Esophagus muscularis mucosa (tissue), 4 donors: ENCODE data around the gene SPAG16. TPM values are rescaled to one million over a fixed set of nuclear protein-coding genes. Genes with fewer than 3 reads are reported as not detected.

Experiments used
- DNase-seq: peaks from one replicate; pipeline ENCODE4 v3.0.0-alpha.2; 2017; ENCODE audit errors: extremely low spot score
- H3K27ac ChIP-seq, 4 donors: fragments of 200-600 bp; sonication (generic); replicated peaks in 1 of 4; 1 replicate in 3 of 4; 2 replicates in 1 of 4; pipeline ENCODE4 v1.5.1; 2016 to 2019; ENCODE audit warnings: mild to moderate bottlenecking in 1 of 4
- H3K27me3 ChIP-seq, 4 donors: fragments of 200-600 bp; sonication (generic); one replicate each; pipeline versions ENCODE4 v1.5.1 to v1.6.0; 2016 to 2019
- H3K36me3 ChIP-seq, 4 donors: fragments of 200-600 bp; sonication (generic); one replicate each; pipeline ENCODE4 v1.5.1; 2016 to 2019
- H3K4me1 ChIP-seq, 4 donors: fragments of 200-600 bp; sonication (generic); one replicate each; pipeline ENCODE4 v1.5.1; 2016 to 2019
- H3K4me3 ChIP-seq, 4 donors: fragments of 200-600 bp; sonication (generic); 1 replicate in 2 of 4; 2 replicates in 2 of 4; pipeline ENCODE4 v1.5.1; 2016 to 2019; ENCODE audit warnings: mild to moderate bottlenecking in 4 of 4, moderate library complexity in 1 of 4
- H3K9me3 ChIP-seq, 4 donors: fragments of 200-600 bp; sonication (generic); 1 replicate in 3 of 4; 2 replicates in 1 of 4; pipeline ENCODE4 v1.5.1; 2016 to 2019
- CTCF ChIP-seq, 3 experiments: fragments of 200-600 bp in 2 of 3; fragments of 450-650 bp in 1 of 3; sonication (generic) in 2 of 3; IDR thresholded peaks; one replicate each; pipeline ENCODE4 v1.5.1; 2017 to 2019; ENCODE audit warnings: antibody characterized with exemption in 3 of 3, mild to moderate bottlenecking in 2 of 3, moderate library complexity in 1 of 3
- EP300 ChIP-seq: sonication (generic); formaldehyde crosslinking; IDR thresholded peaks from one replicate; pipeline ENCODE4 v1.6.1; 2017; ENCODE audit warnings: antibody characterized with exemption
- POLR2A ChIP-seq: fragments of 450-650 bp; IDR thresholded peaks from one replicate; pipeline ENCODE4 v1.6.1; 2017; ENCODE audit warnings: antibody characterized with exemption, moderate library complexity, mild to moderate bottlenecking, low read depth
- POLR2AphosphoS5 ChIP-seq, 2 donors: sonication (generic); formaldehyde crosslinking; IDR thresholded peaks; one replicate each; pipeline ENCODE4 v1.6.1; 2017; ENCODE audit warnings: antibody characterized with exemption in 2 of 2
- WGBS: methylation state at CpG from one replicate; pipeline ENCODE4 v1.1.5; 2018; 5-methylcytosine and 5-hydroxymethylcytosine counted together
- intact Hi-C: fragments of 100-400 bp; cut with DNase I; formaldehyde crosslinking; loops from one replicate; pipeline ENCODE4 v1.15.1; 2023
- total RNA-seq, 4 donors: library from RNA; depleted of rRNA; stranded (reverse); fragments of >200 nt; gene quantifications; one replicate each; pipeline versions ENCODE4 v1.1.0 to v1.2.1, GENCODE V29; 2016

Gene SPAG16
- total RNA-seq, 4 donors from 2014 or later: 26.8 to 36.1 (median 31.0) TPM

- Histone ChIP-seq H3K4me3 (no peak overlapping the region), H3K27ac (no peak overlapping the region), H3K27me3 (no peaks in the 10 kb centered on the region), H3K4me1 (no peaks in the 10 kb centered on the region), H3K36me3 (no peaks in the 10 kb centered on the region), H3K9me3 (no peaks in the 10 kb centered on the region)
- no peak for TF ChIP-seq EP300
- TF ChIP-seq POLR2AphosphoS5 (IDR thresholded peaks at IDR 0.05): no peak
- TF ChIP-seq CTCF (IDR thresholded peaks at IDR 0.05): no peak
- no peak for TF ChIP-seq POLR2A
- intact Hi-C loops: no loop called here
- WGBS: 50% methylated on average over 1 of the region's 1 CpG
- DNase-seq: no peak
These were observed 479.7 kb downstream of the SPAG16 start for GRCh38 chr2:213763963-213764362.

- 89% methylated on average over 10 of the region's 10 CpGs for WGBS
- Histone ChIP-seq H3K36me3 (no peaks in the 10 kb centered on the region), H3K27me3 (no peaks in the 10 kb centered on the region), H3K4me1 (no peaks in the 10 kb centered on the region), H3K4me3 (no peak overlapping the region), H3K27ac (no peak overlapping the region), H3K9me3 (no peaks in the 10 kb centered on the region)
- intact Hi-C loops: no loop called here
- DNase-seq: no peak
- no peak for TF ChIP-seq EP300
- no peak for TF ChIP-seq POLR2AphosphoS5 (IDR thresholded peaks at IDR 0.05)
- no peak for TF ChIP-seq POLR2A
- TF ChIP-seq CTCF (IDR thresholded peaks at IDR 0.05): no peak
These were observed 480.6 kb downstream of the SPAG16 start for GRCh38 chr2:213764849-213765248.

GRCh38 chr2:213766062-213766461 is 481.8 kb downstream of the SPAG16 start:
- WGBS: 91% methylated on average over 1 of the region's 1 CpG
- H3K27me3 ChIP-seq: no peaks in the 10 kb centered on the region

GRCh38 chr2:213766465-213766901 is 482.2 kb downstream of the SPAG16 start:
- no peaks in the 10 kb centered on the region for H3K27me3 ChIP-seq
- no peaks in the 10 kb centered on the region for H3K9me3 ChIP-seq
- no peaks in the 10 kb centered on the region for H3K4me1 ChIP-seq
- TF ChIP-seq CTCF (IDR thresholded peaks at IDR 0.05): no peak
- no peak for TF ChIP-seq POLR2A
- TF ChIP-seq EP300: no peak
- no peak for TF ChIP-seq POLR2AphosphoS5 (IDR thresholded peaks at IDR 0.05)
- intact Hi-C loops: no loop called here
- no peaks in the 10 kb centered on the region for H3K36me3 ChIP-seq
- no peak overlapping the region for H3K27ac ChIP-seq
- WGBS: 52% methylated on average over 3 of the region's 3 CpGs
- H3K4me3 ChIP-seq: no peak overlapping the region
- no peak for DNase-seq

More at GRCh38 chr2:213766062-213766461, 481.8 kb downstream of the SPAG16 start:
- H3K36me3 ChIP-seq: no peaks in the 10 kb centered on the region
- no peaks in the 10 kb centered on the region for H3K9me3 ChIP-seq
- H3K4me3 ChIP-seq: no peak overlapping the region
- no peaks in the 10 kb centered on the region for H3K4me1 ChIP-seq
- intact Hi-C loops: no loop called here
- TF ChIP-seq POLR2AphosphoS5 (IDR thresholded peaks at IDR 0.05) (no peak), CTCF (IDR thresholded peaks at IDR 0.05) (no peak), EP300 (no peak), POLR2A (no peak)
- H3K27ac ChIP-seq: no peak overlapping the region
- no peak for DNase-seq

- WGBS: 84% methylated on average over 2 of the region's 2 CpGs
- H3K9me3 ChIP-seq: no peaks in the 10 kb centered on the region
- no peak for DNase-seq
- no peaks in the 10 kb centered on the region for H3K4me1 ChIP-seq
- H3K27ac ChIP-seq: no peak overlapping the region
- no peaks in the 10 kb centered on the region for H3K27me3 ChIP-seq
- H3K4me3 ChIP-seq: no peak overlapping the region
- TF ChIP-seq EP300 (no peak), POLR2AphosphoS5 (IDR thresholded peaks at IDR 0.05) (no peak), CTCF (IDR thresholded peaks at IDR 0.05) (no peak), POLR2A (no peak)
- intact Hi-C loops: no loop called here
- H3K36me3 ChIP-seq: no peaks in the 10 kb centered on the region
These were observed 503.6 kb downstream of the SPAG16 start for GRCh38 chr2:213787869-213788268.
